ENCODE data around the gene FIBP.

Gene FIBP

DNA sequence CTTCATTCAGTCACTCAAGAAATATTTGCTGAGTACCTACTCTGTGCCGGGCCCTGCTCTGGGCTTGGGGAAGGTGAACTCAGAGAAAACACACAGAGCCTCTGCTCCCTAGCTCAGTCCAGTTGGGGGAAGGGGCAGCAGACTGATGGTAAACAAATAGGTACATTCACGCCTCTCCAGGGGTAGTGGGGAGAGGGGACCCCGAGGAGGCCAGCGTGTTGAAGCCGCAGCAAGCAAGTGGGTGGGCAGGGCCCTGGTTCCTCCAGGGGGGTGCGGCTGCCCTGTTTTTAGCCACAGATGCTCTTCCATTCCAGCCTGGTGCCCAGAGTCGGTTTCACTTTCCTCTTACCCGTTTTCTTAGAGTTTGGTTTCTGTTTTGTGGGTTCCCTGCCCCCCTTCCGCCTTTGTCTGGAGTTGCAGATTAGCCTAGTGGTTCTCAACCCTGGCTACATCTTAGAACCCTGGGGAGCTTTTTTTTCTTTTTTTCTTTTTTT lies 39.7 kb upstream of the FIBP start:
- Histone ChIP-seq H4K20me1 (ENCODE audit: insufficient read depth, low read length) (no peaks in the 10 kb centered on the region), H3K4me1 (ENCODE audit: insufficient read depth, low read length) (peaks cover 30% of the 10 kb centered on the region), H3K36me3 (ENCODE audit: insufficient read depth, low read length) (peaks cover 4% of the 10 kb centered on the region), H3K4me3 (ENCODE audit: low read depth in 1 of 2, low read length in 2 of 2) (peak overlapping the region in 1 of 2 experiments; percentile 49; a peak in 2 of 4 replicates), H3K27ac (ENCODE audit: low read length) (peak overlapping the region; percentile 90), H3K4me2 (ENCODE audit: insufficient read depth, low read length) (peak overlapping the region; percentile 65), H3K27me3 (ENCODE audit: insufficient read depth, low read length, poor library complexity) (no peaks in the 10 kb centered on the region), H2AFZ (ENCODE audit: low read depth, low read length) (peak overlapping the region; percentile 82), H3K9me3 (ENCODE audit: insufficient read depth, low read length, severe bottlenecking) (no peaks in the 10 kb centered on the region), H3K79me2 (ENCODE audit: insufficient read depth, low read length) (no peaks in the 10 kb centered on the region), H3K9ac (ENCODE audit: low read depth, low read length) (peak overlapping the region; percentile 59)
- ATAC-seq (ENCODE audit: insufficient read depth, low read depth) (peak; percentile 90), DNase-seq (peak; percentile 94)
- TF ChIP-seq, protein P1, sequence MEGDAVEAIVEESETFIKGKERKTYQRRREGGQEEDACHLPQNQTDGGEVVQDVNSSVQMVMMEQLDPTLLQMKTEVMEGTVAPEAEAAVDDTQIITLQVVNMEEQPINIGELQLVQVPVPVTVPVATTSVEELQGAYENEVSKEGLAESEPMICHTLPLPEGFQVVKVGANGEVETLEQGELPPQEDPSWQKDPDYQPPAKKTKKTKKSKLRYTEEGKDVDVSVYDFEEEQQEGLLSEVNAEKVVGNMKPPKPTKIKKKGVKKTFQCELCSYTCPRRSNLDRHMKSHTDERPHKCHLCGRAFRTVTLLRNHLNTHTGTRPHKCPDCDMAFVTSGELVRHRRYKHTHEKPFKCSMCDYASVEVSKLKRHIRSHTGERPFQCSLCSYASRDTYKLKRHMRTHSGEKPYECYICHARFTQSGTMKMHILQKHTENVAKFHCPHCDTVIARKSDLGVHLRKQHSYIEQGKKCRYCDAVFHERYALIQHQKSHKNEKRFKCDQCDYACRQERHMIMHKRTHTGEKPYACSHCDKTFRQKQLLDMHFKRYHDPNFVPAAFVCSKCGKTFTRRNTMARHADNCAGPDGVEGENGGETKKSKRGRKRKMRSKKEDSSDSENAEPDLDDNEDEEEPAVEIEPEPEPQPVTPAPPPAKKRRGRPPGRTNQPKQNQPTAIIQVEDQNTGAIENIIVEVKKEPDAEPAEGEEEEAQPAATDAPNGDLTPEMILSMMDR (IDR thresholded peaks at IDR 0.05; ENCODE audit: borderline replicate concordance, extremely low read depth, low read length, poor library complexity, severe bottlenecking) = peak; percentile 10
- no peak for TF ChIP-seq EZH2 (IDR thresholded peaks at IDR 0.05; ENCODE audit: borderline replicate concordance, low read depth, low read length, severe bottlenecking)

DNA sequence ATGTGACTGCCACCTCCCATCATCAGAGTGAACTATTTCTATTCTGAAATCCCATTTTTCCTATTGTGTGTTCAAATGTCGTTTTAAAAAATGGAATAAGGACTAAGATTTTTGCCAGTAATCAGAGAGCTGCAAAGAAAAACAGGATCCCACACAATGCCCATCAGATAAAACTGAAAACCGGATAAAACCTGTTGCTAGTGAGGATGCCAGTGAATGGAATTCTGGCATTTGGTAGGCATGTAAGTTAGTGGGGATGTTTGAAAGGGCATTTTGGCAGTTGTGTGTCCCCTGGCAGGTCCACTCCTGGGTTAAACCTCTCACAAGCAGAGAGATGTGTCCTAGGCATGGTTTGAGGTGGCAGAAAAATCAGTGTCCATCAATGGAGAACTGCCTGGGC lies 37.1 kb upstream of the FIBP start:
- H2AFZ ChIP-seq (ENCODE audit: low read depth, low read length) = no peak overlapping the region
- H3K4me1 ChIP-seq (ENCODE audit: insufficient read depth, low read length) = peaks cover 33% of the 10 kb centered on the region
- H3K27ac ChIP-seq (ENCODE audit: low read length) = no peak overlapping the region
- DNase-seq = no peak
- TF ChIP-seq EZH2 (IDR thresholded peaks at IDR 0.05; ENCODE audit: borderline replicate concordance, low read depth, low read length, severe bottlenecking) = no peak
- TF ChIP-seq, protein P1 (IDR thresholded peaks at IDR 0.05; ENCODE audit: borderline replicate concordance, extremely low read depth, low read length, poor library complexity, severe bottlenecking) = no peak
- ATAC-seq (ENCODE audit: insufficient read depth, low read depth) = no peak
- H3K36me3 ChIP-seq (ENCODE audit: insufficient read depth, low read length) = peaks cover 28% of the 10 kb centered on the region
- no peak overlapping the region for H3K4me2 ChIP-seq (ENCODE audit: insufficient read depth, low read length)
- no peaks in the 10 kb centered on the region; the same call in 1 of the 2 replicates for H4K20me1 ChIP-seq (ENCODE audit: insufficient read depth, low read length)
- peaks cover 5% of the 10 kb centered on the region for H3K79me2 ChIP-seq (ENCODE audit: insufficient read depth, low read length)
- no peaks in the 10 kb centered on the region for H3K9me3 ChIP-seq (ENCODE audit: insufficient read depth, low read length, severe bottlenecking)
- no peaks in the 10 kb centered on the region for H3K27me3 ChIP-seq (ENCODE audit: insufficient read depth, low read length, poor library complexity)
- H3K9ac ChIP-seq (ENCODE audit: low read depth, low read length) = no peak overlapping the region
- H3K4me3 ChIP-seq (ENCODE audit: low read depth in 1 of 2, low read length in 2 of 2) = no peak overlapping the region

DNA sequence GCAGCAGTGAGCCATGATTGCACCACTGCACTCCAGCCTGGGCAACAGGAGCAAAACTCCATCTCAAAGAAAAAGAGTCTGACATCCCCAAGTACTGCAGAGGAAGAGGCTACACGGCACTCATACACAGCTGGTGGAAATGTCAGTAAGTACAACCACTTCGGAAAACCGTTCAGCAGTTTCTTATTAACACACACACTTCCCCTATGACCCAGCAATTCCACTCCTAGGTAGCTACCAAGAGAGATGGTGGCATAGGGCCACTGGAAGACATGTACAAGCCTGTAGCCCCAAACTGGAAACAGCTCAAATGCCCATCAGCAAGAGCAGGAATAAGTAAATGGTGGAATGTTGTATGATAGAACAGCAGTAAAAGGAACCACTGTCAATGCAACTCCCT lies 34.3 kb upstream of the FIBP start:
- H3K36me3 ChIP-seq (ENCODE audit: insufficient read depth, low read length) = peaks cover 37% of the 10 kb centered on the region
- TF ChIP-seq, protein P1 (IDR thresholded peaks at IDR 0.05; ENCODE audit: borderline replicate concordance, extremely low read depth, low read length, poor library complexity, severe bottlenecking) = no peak

More for the DNA sequence above, 34.3 kb upstream of the FIBP start:
- DNase-seq (no peak), ATAC-seq (ENCODE audit: insufficient read depth, low read depth) (no peak)
- Histone ChIP-seq H3K4me1 (ENCODE audit: insufficient read depth, low read length) (peaks cover 30% of the 10 kb centered on the region), H3K79me2 (ENCODE audit: insufficient read depth, low read length) (peaks cover 26% of the 10 kb centered on the region), H3K27me3 (ENCODE audit: insufficient read depth, low read length, poor library complexity) (no peaks in the 10 kb centered on the region), H3K4me3 (ENCODE audit: low read depth in 1 of 2, low read length in 2 of 2) (no peak overlapping the region), H3K9me3 (ENCODE audit: insufficient read depth, low read length, severe bottlenecking) (no peaks in the 10 kb centered on the region), H3K9ac (ENCODE audit: low read depth, low read length) (no peak overlapping the region), H3K4me2 (ENCODE audit: insufficient read depth, low read length) (no peak overlapping the region), H3K27ac (ENCODE audit: low read length) (no peak overlapping the region), H2AFZ (ENCODE audit: low read depth, low read length) (no peak overlapping the region), H4K20me1 (ENCODE audit: insufficient read depth, low read length) (peaks cover 6% of the 10 kb centered on the region; the same call in 1 of the 2 replicates)
